K562 (cell line): ENCODE data around the gene LRRC27. TPM values are rescaled to one million over a fixed set of nuclear protein-coding genes. Genes with fewer than 3 reads are reported as not detected.

Experiments
- ATAC-seq: fragments of 200-7000 bp; cut with Tn5 transposase; 3 replicates; pipeline ENCODE4 v1.9.1; 2020; ENCODE audit warnings: moderate library complexity
- BruUV-seq: library from RNA; stranded (reverse); fragments of 400-500 nt; replicated peaks from 2 replicates; lab custom pipeline; 2021; lab: Mats Ljungman, UMichigan
- CTCF ChIA-PET: fragments of 300-600 bp; formaldehyde crosslinking; extraction: SDS; loops from one replicate; lab custom pipeline; 2021; ENCODE audit warnings: low intra/inter-chr PET ratio; lab: Yijun Ruan, JAX
- POLR2A ChIA-PET: fragments of 300-600, 350-650 bp; sonication (Branson Sonifier 250); formaldehyde crosslinking; extraction: SDS; loops from one replicate; lab custom pipeline; 2021; ENCODE audit warnings: antibody characterized with exemption, inconsistent platforms; lab: Yijun Ruan, JAX
- DNase-seq, 4 experiments: peaks; one replicate each; pipeline versions ENCODE4 v3.0.0 to v3.0.0-alpha.2; 2011 to 2018; ENCODE audit warnings: low spot score in 3 of 4, mixed read lengths in 3 of 4; ENCODE audit errors: extremely low read depth in 1 of 4
- FAIRE-seq: peaks from 2 replicates; lab custom pipeline; 2011; peaks lifted over from hg19 to GRCh38; lab: Jason Lieb, UNC
- H2AFZ ChIP-seq: 2 replicates; pipeline ENCODE4 v1.6.0; 2011; ENCODE audit warnings: low read depth, low read length, control low read depth, inconsistent platforms
- H3K27ac ChIP-seq: fragments of 200-600 bp; 3 replicates; pipeline ENCODE4 v1.8.0; 2011; ENCODE audit warnings: low read depth, mild to moderate bottlenecking, control low read depth, inconsistent platforms, low read length, moderate library complexity, mixed read lengths; ENCODE audit errors: extremely low read depth
- H3K27me3 ChIP-seq, 2 experiments: fragments of 300-600 bp in 1 of 2; 2 replicates in 1 of 2; 3 replicates in 1 of 2; pipeline versions ENCODE4 v1.6.0 to v1.8.0; 2011; ENCODE audit warnings: inconsistent platforms in 2 of 2, low read length in 2 of 2, mild to moderate bottlenecking in 1 of 2, mixed read lengths in 1 of 2, moderate library complexity in 1 of 2; ENCODE audit not compliant: control insufficient read depth in 2 of 2, insufficient read depth in 2 of 2
- H3K36me3 ChIP-seq: fragments of 300-600 bp; 3 replicates; pipeline ENCODE4 v1.8.0; 2011; ENCODE audit warnings: mild to moderate bottlenecking, low read length, inconsistent platforms; ENCODE audit not compliant: control insufficient read depth, insufficient read depth
- H3K4me1 ChIP-seq, 2 experiments: fragments of 200-600 bp in 1 of 2; replicated peaks in 1 of 2; 2 replicates in 1 of 2; 3 replicates in 1 of 2; pipeline versions ENCODE4 v1.5.1 to v1.8.0; 2011; ENCODE audit warnings: inconsistent platforms in 2 of 2, low read length in 2 of 2, mild to moderate bottlenecking in 1 of 2, mixed read lengths in 1 of 2, moderate library complexity in 1 of 2; ENCODE audit not compliant: control insufficient read depth in 2 of 2, insufficient read depth in 2 of 2
- H3K4me2 ChIP-seq: 2 replicates; pipeline ENCODE4 v1.6.1; 2011; ENCODE audit warnings: low read length, control low read depth, inconsistent platforms, mixed read lengths; ENCODE audit not compliant: insufficient read depth
- H3K4me3 ChIP-seq: fragments of 200-600 bp; sonication (generic), shearing (Covaris generic); 2 replicates; pipeline ENCODE4 v1.5.1; 2016; ENCODE audit warnings: control low read depth, inconsistent platforms
- H3K79me2 ChIP-seq: fragments of 200-600 bp; 3 replicates; pipeline ENCODE4 v1.8.0; 2011; ENCODE audit warnings: low read length, inconsistent platforms; ENCODE audit not compliant: control insufficient read depth, insufficient read depth
- H3K9ac ChIP-seq, 2 experiments: 2 replicates each; pipeline versions ENCODE4 v1.6.0 to v1.6.1; 2011; ENCODE audit warnings: low read depth in 2 of 2, low read length in 2 of 2, control low read depth in 1 of 2, inconsistent platforms in 1 of 2, mild to moderate bottlenecking in 1 of 2, mixed read lengths in 1 of 2; ENCODE audit not compliant: insufficient read depth in 1 of 2
- H3K9me1 ChIP-seq: one replicate; pipeline ENCODE4 v1.6.0; 2011; ENCODE audit warnings: inconsistent platforms, mild to moderate bottlenecking, low read length, moderate library complexity; ENCODE audit not compliant: control insufficient read depth, insufficient read depth
- H3K9me3 ChIP-seq: replicated peaks from 2 replicates; pipeline ENCODE4 v1.5.1; 2011; ENCODE audit warnings: low read depth, low read length, inconsistent platforms; ENCODE audit not compliant: control insufficient read depth, insufficient read depth
- H4K20me1 ChIP-seq: replicated peaks from 2 replicates; pipeline ENCODE4 v1.6.1; 2011; ENCODE audit warnings: low read length, inconsistent platforms, mixed read lengths; ENCODE audit not compliant: control insufficient read depth, insufficient read depth
- E4F1 ChIP-seq: fragments of 250-450 bp; sonication (Bioruptor Pico); IDR thresholded peaks from 2 replicates; pipeline ENCODE4 v1.5.0; 2021; ENCODE audit warnings: mild to moderate bottlenecking, borderline replicate concordance
- GATAD2A ChIP-seq: fragments of 450-650 bp; IDR thresholded peaks from 2 replicates; pipeline ENCODE4 v1.6.1; 2017
- HMG20A ChIP-seq: fragments of 450-650 bp; formaldehyde crosslinking; conservative IDR thresholded peaks from 2 replicates; pipeline ENCODE4 v1.4.0; 2020; ENCODE audit warnings: mild to moderate bottlenecking, mixed read lengths
- KDM4B ChIP-seq, 2 experiments: fragments of 450-650 bp in 1 of 2; sonication (generic) in 1 of 2; IDR thresholded peaks; 2 replicates each; pipeline ENCODE4 v1.6.1; 2016 to 2017; ENCODE audit warnings: borderline replicate concordance in 2 of 2, antibody characterized with exemption in 1 of 2, low read depth in 1 of 2, mild to moderate bottlenecking in 1 of 2
- MCM3 ChIP-seq: fragments of 450-650 bp; IDR thresholded peaks from 2 replicates; pipeline ENCODE4 v1.6.1; 2016
- SPI1 ChIP-seq: IDR thresholded peaks from 2 replicates; pipeline ENCODE4 v1.6.1; 2011; ENCODE audit warnings: low read depth, low read length, control low read depth, borderline replicate concordance
- TCFL5 ChIP-seq: fragments of 250-450 bp; sonication (Bioruptor Pico); conservative IDR thresholded peaks from 2 replicates; pipeline ENCODE4 v1.6.1; 2021; ENCODE audit warnings: mild to moderate bottlenecking, moderate library complexity, matching md5 sums
- ZEB2 ChIP-seq: fragments of 450-650 bp; IDR thresholded peaks from 2 replicates; pipeline ENCODE4 v1.6.1; 2016
- ZNF668 ChIP-seq: fragments of 250-450 bp; sonication (Bioruptor Pico); IDR thresholded peaks from 2 replicates; pipeline ENCODE4 v1.8.0; 2022; ENCODE audit warnings: mild to moderate bottlenecking, inconsistent platforms
- WGBS: fragments of 100-300 bp; shearing (Covaris generic); methylation state at CpG from one replicate; pipeline ENCODE4 v1.1.6; 2016; ENCODE audit warnings: low coverage, mixed read lengths; ENCODE audit not compliant: insufficient coverage; ENCODE audit errors: missing lambda C conversion rate; 5-methylcytosine and 5-hydroxymethylcytosine counted together
- in situ Hi-C: fragments of 300-500 bp; cut with MboI; formaldehyde crosslinking; loops from 4 replicates; pipeline ENCODE4 v1.15.0; 2018; ENCODE audit warnings: inconsistent platforms, mixed read lengths
- intact Hi-C: fragments of 100-400 bp; cut with micrococcal nuclease; formaldehyde crosslinking; loops from 2 replicates; pipeline ENCODE4 v1.14.2; 2022
- polyA plus RNA-seq, 8 experiments: library from polyadenylated mRNA; depleted of rRNA in 4 of 8; stranded (reverse) in 5 of 8; unstranded in 3 of 8; fragments of >200 nt; fragmentation: Nextera tagmentation in 2 of 8; fragmentation: Illumina TruSeq in 1 of 8; extraction: Ambion mirVana in 2 of 8; extraction: Trizol in 1 of 8; gene quantifications; 2 replicates each; pipeline versions ENCODE4 v1.2.1 to v1.2.3, GENCODE V29; 2011 to 2014; ENCODE audit warnings: inconsistent platforms in 1 of 8, missing spikeins in 1 of 8
- total RNA-seq, 7 experiments: library from RNA; depleted of rRNA in 6 of 7; stranded (reverse); fragments of >200 nt in 6 of 7; fragmentation: Illumina TruSeq in 2 of 7; extraction: Trizol in 2 of 7; gene quantifications; 2 replicates each; pipeline versions ENCODE4 v1.2.1 to v1.2.3, GENCODE V29; 2011 to 2021; ENCODE audit warnings: low replicate concordance in 1 of 7

The LRRC27 gene
- total and polyA plus RNA-seq, 9 of the 15 experiments (the other 6 are each of a cell fraction or from before 2014, with no cell fraction given), result 0.10 to 2.7 (median 1.4) TPM

- 31% methylated on average over 7 of the region's 8 CpGs for WGBS
- POLR2A ChIA-PET, result interaction anchor here (1.6 kb wide), 1 partner anchor 14 kb away, joined by 3 read pairs; no protein-coding TSS in a partner anchor
- 0 out of 4 replicates have a peak overlapping the region, but pooled peaks of 1 of the 2 experiments have one; percentile 52 for H3K9ac ChIP-seq
Observed at GRCh38 chr10:132420469-132420980, 88.5 kb downstream of the LRRC27 start.

More at GRCh38 chr10:132420469-132420980, 88.5 kb downstream of the LRRC27 start:
- H3K4me2 ChIP-seq, result no peak overlapping the region
- H3K79me2 ChIP-seq, result no peaks in the 10 kb centered on the region; the same call in 2 of the 3 replicates
- no peaks in the 10 kb centered on the region for H3K36me3 ChIP-seq
- FAIRE-seq (no peak), DNase-seq (peak in 2 of 4 experiments; percentile 15 to 29), ATAC-seq (peak; percentile 62)
- no peaks in the 10 kb centered on the region for H4K20me1 ChIP-seq
- CTCF ChIA-PET, result no interaction called here
- TF ChIP-seq MCM3 (no peak), TCFL5 (CRISPR knock-in tag) (no peak), ZEB2 (no peak), E4F1 (CRISPR knock-in tag) (no peak), HMG20A (no peak), ZNF668 (CRISPR knock-in tag) (no peak), GATAD2A (no peak), KDM4B (IDR thresholded peaks at IDR 0.05; ENCODE audit: borderline replicate concordance in 2 of 2, low read depth in 1 of 2) (no peak), SPI1 (peak; percentile 86)
- no peak overlapping the region for H3K4me3 ChIP-seq
- peak overlapping the region; percentile 82; the same call in 1 of the 3 replicates for H3K27ac ChIP-seq
- H3K9me1 ChIP-seq, result no peaks in the 10 kb centered on the region
- H3K27me3 ChIP-seq, result no peaks in the 10 kb centered on the region
- H3K4me1 ChIP-seq, result peaks cover 18 to 71% of the 10 kb centered on the region in 2 experiments
- in situ Hi-C loops (no loop called here), intact Hi-C loops (no loop called here)
- no peaks in the 10 kb centered on the region for H3K9me3 ChIP-seq
- no peak overlapping the region; the same call in 1 of the 2 replicates for H2AFZ ChIP-seq
- BruUV-seq, result no TSS peak
